Suprapubic skin (tissue), 4 donors: Measurements from ENCODE around the gene POLR1E.

ENCODE experiments used
- EP300 ChIP-seq: sonication (generic); formaldehyde crosslinking; IDR thresholded peaks from one replicate; pipeline ENCODE4 v1.6.1; 2017; ENCODE audit warnings: antibody characterized with exemption
- POLR2AphosphoS5 ChIP-seq, 3 donors: sonication (generic); formaldehyde crosslinking; IDR thresholded peaks; one replicate each; pipeline ENCODE4 v1.6.1; 2017; ENCODE audit warnings: antibody characterized with exemption in 3 of 3
- TF ChIP-seq, protein P1 (sequence below), 2 donors: fragments of 200-600 bp in 1 of 2; fragments of 450-650 bp in 1 of 2; sonication (generic) in 1 of 2; IDR thresholded peaks; one replicate each; pipeline ENCODE4 v1.5.1; 2016 to 2019; ENCODE audit warnings: antibody characterized with exemption in 2 of 2, mild to moderate bottlenecking in 1 of 2, moderate library complexity in 1 of 2

DNA sequence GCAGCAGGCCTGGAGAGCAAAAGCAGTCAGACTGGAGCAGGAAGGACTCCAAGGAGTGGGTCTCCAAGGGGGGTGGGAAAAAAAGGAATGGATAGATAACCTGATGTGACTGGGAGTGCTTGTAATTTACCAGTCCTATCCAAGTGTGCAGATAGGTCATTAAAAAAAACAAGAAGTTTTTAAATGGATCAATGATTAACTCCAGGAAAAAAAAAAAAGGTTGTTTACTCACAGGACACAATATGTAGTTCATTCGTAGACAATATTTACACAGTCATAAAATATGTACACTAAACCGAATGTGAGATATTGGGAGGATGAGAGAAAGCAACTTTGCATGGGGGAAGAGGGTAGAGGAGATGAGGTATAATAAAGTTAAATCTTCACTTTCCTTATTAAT is 40.9 kb upstream of the POLR1E start:
- TF ChIP-seq, protein P1, sequence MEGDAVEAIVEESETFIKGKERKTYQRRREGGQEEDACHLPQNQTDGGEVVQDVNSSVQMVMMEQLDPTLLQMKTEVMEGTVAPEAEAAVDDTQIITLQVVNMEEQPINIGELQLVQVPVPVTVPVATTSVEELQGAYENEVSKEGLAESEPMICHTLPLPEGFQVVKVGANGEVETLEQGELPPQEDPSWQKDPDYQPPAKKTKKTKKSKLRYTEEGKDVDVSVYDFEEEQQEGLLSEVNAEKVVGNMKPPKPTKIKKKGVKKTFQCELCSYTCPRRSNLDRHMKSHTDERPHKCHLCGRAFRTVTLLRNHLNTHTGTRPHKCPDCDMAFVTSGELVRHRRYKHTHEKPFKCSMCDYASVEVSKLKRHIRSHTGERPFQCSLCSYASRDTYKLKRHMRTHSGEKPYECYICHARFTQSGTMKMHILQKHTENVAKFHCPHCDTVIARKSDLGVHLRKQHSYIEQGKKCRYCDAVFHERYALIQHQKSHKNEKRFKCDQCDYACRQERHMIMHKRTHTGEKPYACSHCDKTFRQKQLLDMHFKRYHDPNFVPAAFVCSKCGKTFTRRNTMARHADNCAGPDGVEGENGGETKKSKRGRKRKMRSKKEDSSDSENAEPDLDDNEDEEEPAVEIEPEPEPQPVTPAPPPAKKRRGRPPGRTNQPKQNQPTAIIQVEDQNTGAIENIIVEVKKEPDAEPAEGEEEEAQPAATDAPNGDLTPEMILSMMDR (IDR thresholded peaks at IDR 0.05), result no peak
- no peak for TF ChIP-seq POLR2AphosphoS5 (IDR thresholded peaks at IDR 0.05)
- TF ChIP-seq EP300, result no peak
